WTC11 (cell line): ENCODE results near the gene C20orf144.

Experiments used
- ATF1 ChIP-seq: sonication (generic); formaldehyde crosslinking; IDR thresholded peaks from 2 replicates; pipeline ENCODE4 v1.8.1; 2023; ENCODE audit warnings: mild to moderate bottlenecking, moderate library complexity, missing genetic modification reagents
- CTCF ChIP-seq: fragments of 200-600 bp; IDR thresholded peaks from 2 replicates; pipeline ENCODE4 v1.8.0; 2022; ENCODE audit warnings: antibody characterized with exemption
- JUN ChIP-seq: sonication (generic); formaldehyde crosslinking; IDR thresholded peaks from 2 replicates; pipeline ENCODE4 v1.8.0; 2023; ENCODE audit warnings: mild to moderate bottlenecking, missing genetic modification reagents
- NR2C2 ChIP-seq: sonication (generic); formaldehyde crosslinking; IDR thresholded peaks from 2 replicates; pipeline ENCODE4 v1.8.0; 2022; ENCODE audit warnings: mild to moderate bottlenecking, missing genetic modification reagents
- SP1 ChIP-seq: sonication (generic); formaldehyde crosslinking; conservative IDR thresholded peaks from 2 replicates; pipeline ENCODE4 v1.8.1; 2022; ENCODE audit warnings: missing genetic modification reagents
- TCF7 ChIP-seq: sonication (generic); formaldehyde crosslinking; IDR thresholded peaks from 2 replicates; pipeline ENCODE4 v1.8.0; 2022; ENCODE audit warnings: mild to moderate bottlenecking, low read depth, missing genetic modification reagents, moderate library complexity
- ZBTB43 ChIP-seq: sonication (generic); formaldehyde crosslinking; IDR thresholded peaks from 2 replicates; pipeline ENCODE4 v1.8.1; 2023; ENCODE audit warnings: mild to moderate bottlenecking, missing genetic modification reagents
- ZNF317 ChIP-seq: sonication (generic); formaldehyde crosslinking; IDR thresholded peaks from 2 replicates; pipeline ENCODE4 v1.8.1; 2023; ENCODE audit warnings: low read depth, mild to moderate bottlenecking, moderate library complexity, missing genetic modification reagents, borderline replicate concordance
- TF ChIP-seq, protein P1 (sequence below): sonication (generic); formaldehyde crosslinking; IDR thresholded peaks from 2 replicates; pipeline ENCODE4 v1.8.1; 2022; ENCODE audit warnings: missing genetic modification reagents, borderline replicate concordance
- TF ChIP-seq, protein P2 (sequence below): fragments of 250-450 bp; sonication (Bioruptor Pico); IDR thresholded peaks from 2 replicates; pipeline ENCODE4 v2.1.2; 2022; ENCODE audit warnings: mild to moderate bottlenecking, moderate library complexity

DNA sequence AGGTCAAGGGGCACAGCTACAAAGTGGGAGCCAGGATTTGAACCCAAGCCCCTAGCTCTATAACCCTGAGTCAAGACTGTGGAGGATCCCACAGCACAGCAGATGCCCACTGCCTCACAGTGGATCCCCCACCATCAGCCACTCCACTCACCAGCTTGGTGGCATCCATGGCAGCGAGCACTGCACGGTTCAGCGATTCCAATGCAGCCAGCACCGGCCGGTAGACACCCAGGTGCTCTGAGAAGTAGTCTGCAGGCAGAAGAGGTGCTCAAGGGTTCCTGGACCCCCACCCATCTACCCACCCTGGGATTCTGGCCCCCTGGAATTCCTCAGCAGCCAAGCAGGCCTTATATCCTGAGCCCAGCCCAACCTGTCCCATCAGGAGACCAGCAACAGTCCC is 7.1 kb downstream of the C20orf144 start:
- no peak for TF ChIP-seq TCF7
- TF ChIP-seq CTCF, result no peak
- no peak for TF ChIP-seq ZBTB43
- TF ChIP-seq SP1 (CRISPR knock-in tag), result no peak
- TF ChIP-seq, protein P1, sequence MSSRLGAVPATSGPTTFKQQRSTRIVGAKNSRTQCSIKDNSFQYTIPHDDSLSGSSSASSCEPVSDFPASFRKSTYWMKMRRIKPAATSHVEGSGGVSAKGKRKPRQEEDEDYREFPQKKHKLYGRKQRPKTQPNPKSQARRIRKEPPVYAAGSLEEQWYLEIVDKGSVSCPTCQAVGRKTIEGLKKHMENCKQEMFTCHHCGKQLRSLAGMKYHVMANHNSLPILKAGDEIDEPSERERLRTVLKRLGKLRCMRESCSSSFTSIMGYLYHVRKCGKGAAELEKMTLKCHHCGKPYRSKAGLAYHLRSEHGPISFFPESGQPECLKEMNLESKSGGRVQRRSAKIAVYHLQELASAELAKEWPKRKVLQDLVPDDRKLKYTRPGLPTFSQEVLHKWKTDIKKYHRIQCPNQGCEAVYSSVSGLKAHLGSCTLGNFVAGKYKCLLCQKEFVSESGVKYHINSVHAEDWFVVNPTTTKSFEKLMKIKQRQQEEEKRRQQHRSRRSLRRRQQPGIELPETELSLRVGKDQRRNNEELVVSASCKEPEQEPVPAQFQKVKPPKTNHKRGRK, result no peak
- no peak for TF ChIP-seq ATF1 (CRISPR knock-in tag)
- no peak for TF ChIP-seq ZNF317 (CRISPR knock-in tag)
- TF ChIP-seq JUN (CRISPR knock-in tag), result no peak
- TF ChIP-seq NR2C2 (CRISPR knock-in tag), result no peak
- TF ChIP-seq, protein P2, sequence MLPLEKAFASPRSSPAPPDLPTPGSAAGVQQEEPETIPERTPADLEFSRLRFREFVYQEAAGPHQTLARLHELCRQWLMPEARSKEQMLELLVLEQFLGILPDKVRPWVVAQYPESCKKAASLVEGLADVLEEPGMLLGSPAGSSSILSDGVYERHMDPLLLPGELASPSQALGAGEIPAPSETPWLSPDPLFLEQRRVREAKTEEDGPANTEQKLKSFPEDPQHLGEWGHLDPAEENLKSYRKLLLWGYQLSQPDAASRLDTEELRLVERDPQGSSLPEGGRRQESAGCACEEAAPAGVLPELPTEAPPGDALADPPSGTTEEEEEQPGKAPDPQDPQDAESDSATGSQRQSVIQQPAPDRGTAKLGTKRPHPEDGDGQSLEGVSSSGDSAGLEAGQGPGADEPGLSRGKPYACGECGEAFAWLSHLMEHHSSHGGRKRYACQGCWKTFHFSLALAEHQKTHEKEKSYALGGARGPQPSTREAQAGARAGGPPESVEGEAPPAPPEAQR, result no peak
